HFFc6 (cell line): ENCODE results near the gene NUSAP1. TPM values are rescaled to one million over a fixed set of nuclear protein-coding genes. Genes with fewer than 3 reads are reported as not detected.

Source experiments
- DNase-seq: peaks from one replicate; pipeline ENCODE4 v3.0.0-alpha.2; 2018
- H3K27ac Mint-ChIP-seq: 2 replicates; pipeline ENCODE4 v1.8.0; 2020; ENCODE audit warnings: mild to moderate bottlenecking, mixed read lengths
- H3K27me3 Mint-ChIP-seq: 2 replicates; pipeline ENCODE4 v1.8.0; 2021; ENCODE audit warnings: mild to moderate bottlenecking, moderate library complexity, mixed read lengths; ENCODE audit not compliant: insufficient read depth
- H3K36me3 Mint-ChIP-seq: 2 replicates; pipeline ENCODE4 v1.8.0; 2021; ENCODE audit warnings: low read depth, mixed read lengths
- H3K4me1 Mint-ChIP-seq: 2 replicates; pipeline ENCODE4 v1.8.0; 2020; ENCODE audit warnings: low read depth, mixed read lengths
- H3K4me3 Mint-ChIP-seq: 2 replicates; pipeline ENCODE4 v1.8.0; 2020; ENCODE audit warnings: mild to moderate bottlenecking, moderate library complexity, mixed read lengths
- H3K9me3 Mint-ChIP-seq: 2 replicates; pipeline ENCODE4 v1.8.0; 2020; ENCODE audit warnings: mild to moderate bottlenecking, mixed read lengths
- CTCF ChIP-seq: fragments of 200-600 bp; sonication (generic); IDR thresholded peaks from 2 replicates; pipeline ENCODE4 v1.5.0; 2021; ENCODE audit warnings: antibody characterized with exemption, mild to moderate bottlenecking
- total RNA-seq, 6 experiments: library from RNA; stranded (reverse); fragmentation: NEBNext Ultra II Directional; extraction: Animal tissue kit (Norgen Biotek cat#: 25700); gene quantifications; 2 replicates in 1 of 6; 3 replicates in 5 of 6; pipeline ENCODE4 v1.2.3, GENCODE V29; 2021

Gene NUSAP1
- total RNA-seq, 6 experiments from 2014 or later = 30.9 to 69.0 (median 63.6) TPM

- H3K4me1 Mint-ChIP-seq = peaks cover 14% of the 10 kb centered on the region
- no peak for TF ChIP-seq CTCF
- H3K9me3 Mint-ChIP-seq = no peaks in the 10 kb centered on the region
- H3K27me3 Mint-ChIP-seq = no peaks in the 10 kb centered on the region
- DNase-seq = no peak
- peaks cover 24% of the 10 kb centered on the region for H3K36me3 Mint-ChIP-seq
- no peak overlapping the region for H3K4me3 Mint-ChIP-seq
- H3K27ac Mint-ChIP-seq = no peak overlapping the region
Observed at GRCh38 chr15:41392659-41393058, 60.0 kb downstream of the NUSAP1 start.

- no peaks in the 10 kb centered on the region for H3K9me3 Mint-ChIP-seq
- H3K27me3 Mint-ChIP-seq = no peaks in the 10 kb centered on the region
- H3K4me3 Mint-ChIP-seq = no peak overlapping the region
- H3K27ac Mint-ChIP-seq = no peak overlapping the region
- TF ChIP-seq CTCF = no peak
- no peak for DNase-seq
- peaks cover 24% of the 10 kb centered on the region for H3K36me3 Mint-ChIP-seq
- H3K4me1 Mint-ChIP-seq = peaks cover 14% of the 10 kb centered on the region
Observed at GRCh38 chr15:41394924-41395323, 62.2 kb downstream of the NUSAP1 start.

- TF ChIP-seq CTCF = no peak
- H3K36me3 Mint-ChIP-seq = peaks cover 29% of the 10 kb centered on the region
- no peaks in the 10 kb centered on the region for H3K9me3 Mint-ChIP-seq
- H3K27ac Mint-ChIP-seq = no peak overlapping the region
- no peak overlapping the region for H3K4me3 Mint-ChIP-seq
- no peak for DNase-seq
- H3K27me3 Mint-ChIP-seq = no peaks in the 10 kb centered on the region
- peaks cover 14% of the 10 kb centered on the region for H3K4me1 Mint-ChIP-seq
Observed at GRCh38 chr15:41396111-41396510, 63.4 kb downstream of the NUSAP1 start.

- Mint-ChIP-seq H3K9me3 (no peaks in the 10 kb centered on the region; the same call in 1 of the 2 replicates), H3K27ac (peak overlapping the region; percentile 86), H3K4me3 (peak overlapping the region; percentile 94), H3K27me3 (no peaks in the 10 kb centered on the region), H3K4me1 (peaks cover 17% of the 10 kb centered on the region), H3K36me3 (peaks cover 14% of the 10 kb centered on the region)
- no peak for TF ChIP-seq CTCF
- DNase-seq = no peak
Observed at GRCh38 chr15:41401904-41402267, 69.2 kb downstream of the NUSAP1 start.

- Mint-ChIP-seq H3K27ac (no peak overlapping the region), H3K4me1 (peaks cover 11% of the 10 kb centered on the region), H3K4me3 (no peak overlapping the region), H3K36me3 (peaks cover 4% of the 10 kb centered on the region; the same call in 1 of the 2 replicates), H3K27me3 (no peaks in the 10 kb centered on the region), H3K9me3 (no peaks in the 10 kb centered on the region; the same call in 1 of the 2 replicates)
- TF ChIP-seq CTCF = no peak
- DNase-seq = no peak
Observed at GRCh38 chr15:41407341-41407740, 74.7 kb downstream of the NUSAP1 start.

- peak; percentile 46 for DNase-seq
- Mint-ChIP-seq H3K4me3 (no peak overlapping the region), H3K27me3 (no peaks in the 10 kb centered on the region), H3K4me1 (peaks cover 6% of the 10 kb centered on the region), H3K27ac (no peak overlapping the region), H3K36me3 (peaks cover 4% of the 10 kb centered on the region; the same call in 1 of the 2 replicates), H3K9me3 (no peaks in the 10 kb centered on the region; the same call in 1 of the 2 replicates)
- no peak for TF ChIP-seq CTCF
Observed at GRCh38 chr15:41408234-41408641, 75.6 kb downstream of the NUSAP1 start.
